ENCODE results near the gene TRMT11. TPM values are rescaled to one million over a fixed set of nuclear protein-coding genes. Genes with fewer than 3 reads are reported as not detected.

TRMT11 gene
- polyA plus RNA-seq, 3 donors = 2.1 to 3.3 (median 2.1) TPM

- no peaks in the 10 kb centered on the region for H3K27me3 ChIP-seq (ENCODE audit: control insufficient read depth in 2 of 2, insufficient read depth in 2 of 2, low read length in 2 of 2)
- intact Hi-C loops (cut with micrococcal nuclease) = no loop called here
- H3K79me2 ChIP-seq (ENCODE audit: insufficient read depth, low read length) = no peaks in the 10 kb centered on the region
- H2AFZ ChIP-seq (ENCODE audit: insufficient read depth, low read depth, low read length, poor library complexity, severe bottlenecking) = no peak overlapping the region
- H3K4me1 ChIP-seq (ENCODE audit: control insufficient read depth in 1 of 2, insufficient read depth in 2 of 2, low read length in 2 of 2) = no peaks in the 10 kb centered on the region
- Mint-ChIP-seq H3K36me3 (peaks cover 9 to 24% of the 10 kb centered on the region in 2 donors), H3K4me1 (peaks cover 4% of the 10 kb centered on the region), H3K27me3 (ENCODE audit: low read depth in 3 of 3) (no peaks in the 10 kb centered on the region), H3K4me3 (no peak overlapping the region), H3K27ac (peak overlapping the region in 1 of 7 donors; percentile 10), H3K9me3 (peaks cover 0 to 5% (median 0%) of the 10 kb centered on the region in 7 donors)
- no peak overlapping the region for H3K27ac ChIP-seq (ENCODE audit: low read depth in 1 of 2, low read length in 2 of 2)
- H3K9ac ChIP-seq (ENCODE audit: insufficient read depth, low read length, poor library complexity, severe bottlenecking) = no peak overlapping the region
- 100% methylated on average over 1 of the region's 2 CpGs for WGBS (ENCODE audit: insufficient coverage)
- H3K36me3 ChIP-seq (replicated peaks in 1 of 2; ENCODE audit: control insufficient read depth in 1 of 2, insufficient read depth in 2 of 2, low read length in 2 of 2) = peaks cover 0 to 4% of the 10 kb centered on the region in 2 donors
- no peak overlapping the region for H3K4me2 ChIP-seq (replicated peaks; ENCODE audit: extremely low read depth, low read length, poor library complexity, severe bottlenecking)
- no peaks in the 10 kb centered on the region for H4K20me1 ChIP-seq (ENCODE audit: insufficient read depth, low read length)
- TF ChIP-seq CTCF (IDR thresholded peaks at IDR 0.05) = no peak
- DNase-seq = no peak
- H3K4me3 ChIP-seq (replicated peaks in 1 of 3; ENCODE audit: low read depth in 2 of 3, low read length in 3 of 3) = no peak overlapping the region
- H3K9me3 ChIP-seq (replicated peaks in 1 of 2; ENCODE audit: control insufficient read depth in 1 of 2, insufficient read depth in 1 of 2, low read length in 2 of 2) = no peaks in the 10 kb centered on the region
Observed at GRCh38 chr6:126030045-126030444, 43.7 kb downstream of the TRMT11 start.

- Histone ChIP-seq H3K27me3 (ENCODE audit: control insufficient read depth in 2 of 2, insufficient read depth in 2 of 2, low read length in 2 of 2) (no peaks in the 10 kb centered on the region), H3K4me3 (replicated peaks in 1 of 3; ENCODE audit: low read depth in 2 of 3, low read length in 3 of 3) (no peak overlapping the region), H3K9me3 (replicated peaks in 1 of 2; ENCODE audit: control insufficient read depth in 1 of 2, insufficient read depth in 1 of 2, low read length in 2 of 2) (no peaks in the 10 kb centered on the region), H2AFZ (ENCODE audit: insufficient read depth, low read depth, low read length, poor library complexity, severe bottlenecking) (no peak overlapping the region), H3K36me3 (replicated peaks in 1 of 2; ENCODE audit: control insufficient read depth in 1 of 2, insufficient read depth in 2 of 2, low read length in 2 of 2) (peaks cover 0 to 4% of the 10 kb centered on the region in 2 donors), H4K20me1 (ENCODE audit: insufficient read depth, low read length) (no peaks in the 10 kb centered on the region), H3K9ac (ENCODE audit: insufficient read depth, low read length, poor library complexity, severe bottlenecking) (no peak overlapping the region), H3K4me2 (replicated peaks; ENCODE audit: extremely low read depth, low read length, poor library complexity, severe bottlenecking) (no peak overlapping the region), H3K27ac (ENCODE audit: low read depth in 1 of 2, low read length in 2 of 2) (no peak overlapping the region), H3K4me1 (ENCODE audit: control insufficient read depth in 1 of 2, insufficient read depth in 2 of 2, low read length in 2 of 2) (no peaks in the 10 kb centered on the region), H3K79me2 (ENCODE audit: insufficient read depth, low read length) (no peaks in the 10 kb centered on the region)
- Mint-ChIP-seq H3K36me3 (peaks cover 28 to 31% of the 10 kb centered on the region in 2 donors), H3K27me3 (ENCODE audit: low read depth in 3 of 3) (no peaks in the 10 kb centered on the region), H3K27ac (peak overlapping the region in 2 of 7 donors; percentile 13 to 26), H3K4me1 (peaks cover 2% of the 10 kb centered on the region), H3K9me3 (peaks cover 0 to 2% (median 0%) of the 10 kb centered on the region in 7 donors), H3K4me3 (no peak overlapping the region)
- 13% methylated on average over 3 of the region's 3 CpGs for WGBS (ENCODE audit: insufficient coverage)
- DNase-seq = peak; percentile 3 to 37 (median 16)
- TF ChIP-seq CTCF (IDR thresholded peaks at IDR 0.05) = peak; percentile 43
- intact Hi-C loops (cut with micrococcal nuclease) = no loop called here
Observed at GRCh38 chr6:126033696-126034095, 47.4 kb downstream of the TRMT11 start.
